Cerebellar cortex (tissue), 1 donor: Measurements from ENCODE around the gene WDR27.
"Not testable (repeated sequence)": the region's sequence is repeated elsewhere in the genome, so short reads cannot be mapped to it uniquely, and the experiment has no call there.

Experiments
- DNase-seq: peaks from one replicate; pipeline ENCODE4 v3.0.0-alpha.2; 2015; ENCODE audit warnings: low spot score

Gene WDR27

GRCh38 chr6:169660751-169661390 is 41.0 kb downstream of the WDR27 start:
- DNase-seq = no peak

GRCh38 chr6:169659820-169660610 is 41.8 kb downstream of the WDR27 start:
- no peak for DNase-seq

GRCh38 chr6:169657284-169657610 is 44.6 kb downstream of the WDR27 start:
- no peak for DNase-seq

- DNase-seq = no peak
These were observed 45.1 kb downstream of the WDR27 start for GRCh38 chr6:169656546-169657283.

GRCh38 chr6:169654598-169655391 is 47.0 kb downstream of the WDR27 start:
- peak; percentile 63 for DNase-seq

GRCh38 chr6:169653691-169654090 is 48.1 kb downstream of the WDR27 start:
- DNase-seq = no peak

GRCh38 chr6:169652896-169653295 is 48.9 kb downstream of the WDR27 start:
- DNase-seq = no peak

GRCh38 chr6:169651498-169651897 is 50.3 kb downstream of the WDR27 start:
- no peak for DNase-seq

- no peak for DNase-seq
These were observed 50.9 kb downstream of the WDR27 start for GRCh38 chr6:169650959-169651292.

- DNase-seq = no peak
These were observed 51.4 kb downstream of the WDR27 start for GRCh38 chr6:169650241-169650958.

- no peak for DNase-seq
These were observed 53.2 kb downstream of the WDR27 start for GRCh38 chr6:169648617-169649016.

- DNase-seq = no peak
These were observed 53.7 kb downstream of the WDR27 start for GRCh38 chr6:169648092-169648491.

GRCh38 chr6:169647637-169648036 is 54.2 kb downstream of the WDR27 start:
- DNase-seq = no peak

- no peak for DNase-seq
These were observed 54.8 kb downstream of the WDR27 start for GRCh38 chr6:169646906-169647567.

GRCh38 chr6:169645459-169645858 is 56.4 kb downstream of the WDR27 start:
- not testable (repeated sequence) for DNase-seq

GRCh38 chr6:169643521-169643920 is 58.3 kb downstream of the WDR27 start:
- DNase-seq = peak; percentile 60

- DNase-seq = no peak
These were observed 59.4 kb downstream of the WDR27 start for GRCh38 chr6:169642455-169642854.

GRCh38 chr6:169641461-169642085 is 60.3 kb downstream of the WDR27 start:
- no peak for DNase-seq

GRCh38 chr6:169640983-169641382 is 60.8 kb downstream of the WDR27 start:
- no peak for DNase-seq

- no peak for DNase-seq
These were observed 61.4 kb downstream of the WDR27 start for GRCh38 chr6:169640351-169640852.
